ENCODE data around the gene FALEC. TPM values are rescaled to one million over a fixed set of nuclear protein-coding genes. Genes with fewer than 3 reads are reported as not detected.

Gene FALEC
- total and polyA plus RNA-seq, 2 donors from 2014 or later: not detected

GRCh38 chr1:150536836-150537731 is 21.5 kb downstream of the FALEC start:
- Histone ChIP-seq H3K27me3 (ENCODE audit: control insufficient read depth, insufficient read depth, low read length) (no peaks in the 10 kb centered on the region), H3K4me3 (ENCODE audit: low read length in 3 of 3) (no peak overlapping the region), H3K9ac (ENCODE audit: low read length in 3 of 3) (no peak overlapping the region), H3K4me1 (ENCODE audit: control insufficient read depth in 2 of 3, insufficient read depth in 2 of 3, low read depth in 1 of 3, low read length in 3 of 3) (no peaks in the 10 kb centered on the region), H3K36me3 (ENCODE audit: control insufficient read depth in 2 of 3, insufficient read depth in 3 of 3, low read length in 3 of 3) (no peaks in the 10 kb centered on the region), H3K27ac (ENCODE audit: low read depth in 2 of 2, low read length in 2 of 2) (no peak overlapping the region), H3K9me3 (ENCODE audit: control insufficient read depth in 2 of 3, insufficient read depth in 1 of 3, low read length in 3 of 3) (no peaks in the 10 kb centered on the region)
- intact Hi-C loops (cut with DNase I): loop anchor here (10.0 kb wide), 1 partner anchor 72 kb away; no protein-coding TSS in a partner anchor
- no peak for TF ChIP-seq CTCF (IDR thresholded peaks at IDR 0.05; ENCODE audit: borderline replicate concordance, extremely low read depth, insufficient read depth)
- FAIRE-seq (no peak), DNase-seq (no peak)

DNA sequence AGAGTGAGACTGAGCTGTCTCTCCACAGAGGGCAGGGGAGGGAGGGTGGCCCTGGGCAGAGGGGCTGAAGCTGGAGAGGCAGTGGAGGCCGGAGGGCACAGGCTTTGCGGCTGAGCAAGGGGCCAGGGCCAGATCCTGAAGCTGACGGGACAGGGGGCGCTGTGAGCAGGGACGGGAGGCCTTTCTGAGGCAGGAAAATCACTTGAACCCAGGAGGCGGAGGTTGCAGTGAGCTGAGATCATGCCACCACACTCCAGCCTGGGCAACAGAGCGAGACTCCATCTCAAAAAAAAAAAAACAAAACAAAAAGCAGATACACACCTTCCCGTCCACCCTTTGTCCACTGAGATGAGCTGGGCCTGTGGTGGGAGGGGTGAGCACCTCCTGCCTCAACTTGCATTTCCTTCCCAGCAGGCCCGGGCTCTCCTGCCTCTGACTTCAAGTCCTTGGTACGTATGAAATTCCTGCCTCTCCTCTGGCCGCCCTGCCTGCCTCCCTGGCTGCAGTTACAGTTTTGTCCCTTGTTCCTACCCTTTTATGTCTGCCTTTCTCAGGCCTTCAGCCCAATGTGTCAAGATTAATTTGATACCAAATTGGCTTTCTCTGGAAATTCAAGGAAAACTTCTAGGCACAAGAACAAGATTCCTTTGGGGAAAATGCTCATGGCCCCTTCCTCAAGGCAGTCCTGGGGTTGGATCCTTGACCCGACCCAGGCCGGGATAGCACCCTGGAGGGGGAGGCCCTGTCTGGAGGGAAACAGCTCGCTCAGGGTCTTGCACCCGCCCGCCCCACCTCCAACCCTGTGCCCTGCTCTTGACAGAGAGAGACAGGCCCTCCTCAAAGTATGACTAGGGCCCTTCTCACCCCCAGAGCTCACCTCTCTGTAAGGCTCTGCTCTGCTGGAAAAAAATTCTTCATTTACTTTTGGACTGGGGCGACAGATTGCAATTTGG is 22.5 kb downstream of the FALEC start:
- Histone ChIP-seq H3K27ac (ENCODE audit: low read depth in 2 of 2, low read length in 2 of 2) (no peak overlapping the region), H3K4me1 (ENCODE audit: control insufficient read depth in 2 of 3, insufficient read depth in 2 of 3, low read depth in 1 of 3, low read length in 3 of 3) (no peaks in the 10 kb centered on the region), H3K9ac (ENCODE audit: low read length in 3 of 3) (no peak overlapping the region), H3K4me3 (ENCODE audit: low read length in 3 of 3) (no peak overlapping the region), H3K9me3 (ENCODE audit: control insufficient read depth in 2 of 3, insufficient read depth in 1 of 3, low read length in 3 of 3) (no peaks in the 10 kb centered on the region), H3K36me3 (ENCODE audit: control insufficient read depth in 2 of 3, insufficient read depth in 3 of 3, low read length in 3 of 3) (no peaks in the 10 kb centered on the region), H3K27me3 (ENCODE audit: control insufficient read depth, insufficient read depth, low read length) (no peaks in the 10 kb centered on the region)
- no peak for TF ChIP-seq CTCF (IDR thresholded peaks at IDR 0.05; ENCODE audit: borderline replicate concordance, extremely low read depth, insufficient read depth)
- DNase-seq (peak in 2 of 5 donors; percentile 44 to 77), FAIRE-seq (no peak)
- intact Hi-C loops (cut with DNase I): loop anchor here (10.0 kb wide), 1 partner anchor 73 kb away; no protein-coding TSS in a partner anchor

GRCh38 chr1:150543500-150544143 is 28.1 kb downstream of the FALEC start:
- DNase-seq (no peak), FAIRE-seq (no peak)
- H3K4me1 ChIP-seq (ENCODE audit: control insufficient read depth in 2 of 3, insufficient read depth in 2 of 3, low read depth in 1 of 3, low read length in 3 of 3): peaks cover 0 to 3% (median 0%) of the 10 kb centered on the region in 3 donors
- H3K9ac ChIP-seq (ENCODE audit: low read length in 3 of 3): no peak overlapping the region
- H3K4me3 ChIP-seq (ENCODE audit: low read length in 3 of 3): no peak overlapping the region
- intact Hi-C loops (cut with DNase I): no loop called here
- H3K27me3 ChIP-seq (ENCODE audit: control insufficient read depth, insufficient read depth, low read length): no peaks in the 10 kb centered on the region
- no peaks in the 10 kb centered on the region for H3K9me3 ChIP-seq (ENCODE audit: control insufficient read depth in 2 of 3, insufficient read depth in 1 of 3, low read length in 3 of 3)
- no peak for TF ChIP-seq CTCF (IDR thresholded peaks at IDR 0.05; ENCODE audit: borderline replicate concordance, extremely low read depth, insufficient read depth)
- no peak overlapping the region for H3K27ac ChIP-seq (ENCODE audit: low read depth in 2 of 2, low read length in 2 of 2)
- H3K36me3 ChIP-seq (ENCODE audit: control insufficient read depth in 2 of 3, insufficient read depth in 3 of 3, low read length in 3 of 3): no peaks in the 10 kb centered on the region

Measured in kidney (tissue), 14 donors.